ENCODE measurements around the gene CGB1.
"Not testable (repeated sequence)": the region's sequence is repeated elsewhere in the genome, so short reads cannot be mapped to it uniquely, and the experiment has no call there.

CGB1 gene

GRCh38 chr19:49019242-49019932, 17.3 kb downstream of the CGB1 start:
- peaks cover 3% of the 10 kb centered on the region for H3K27me3 ChIP-seq (ENCODE audit: insufficient read depth, low read length, poor library complexity)
- H2AFZ ChIP-seq (ENCODE audit: low read depth, low read length) = no peak overlapping the region
- H4K20me1 ChIP-seq (ENCODE audit: insufficient read depth, low read length) = peaks cover 4% of the 10 kb centered on the region; the same call in 1 of the 2 replicates
- no peaks in the 10 kb centered on the region for H3K79me2 ChIP-seq (ENCODE audit: insufficient read depth, low read length)
- peaks cover 3% of the 10 kb centered on the region; the same call in 1 of the 2 replicates for H3K4me1 ChIP-seq (ENCODE audit: insufficient read depth, low read length)
- no peak overlapping the region for H3K4me2 ChIP-seq (ENCODE audit: insufficient read depth, low read length)
- peak; percentile 25 for DNase-seq
- peak; percentile 21; the same call in 1 of the 3 replicates for ATAC-seq (ENCODE audit: insufficient read depth, low read depth)
- no peak overlapping the region for H3K4me3 ChIP-seq (ENCODE audit: low read depth in 1 of 2, low read length in 2 of 2)
- H3K27ac ChIP-seq (ENCODE audit: low read length) = no peak overlapping the region
- TF ChIP-seq, protein P1, sequence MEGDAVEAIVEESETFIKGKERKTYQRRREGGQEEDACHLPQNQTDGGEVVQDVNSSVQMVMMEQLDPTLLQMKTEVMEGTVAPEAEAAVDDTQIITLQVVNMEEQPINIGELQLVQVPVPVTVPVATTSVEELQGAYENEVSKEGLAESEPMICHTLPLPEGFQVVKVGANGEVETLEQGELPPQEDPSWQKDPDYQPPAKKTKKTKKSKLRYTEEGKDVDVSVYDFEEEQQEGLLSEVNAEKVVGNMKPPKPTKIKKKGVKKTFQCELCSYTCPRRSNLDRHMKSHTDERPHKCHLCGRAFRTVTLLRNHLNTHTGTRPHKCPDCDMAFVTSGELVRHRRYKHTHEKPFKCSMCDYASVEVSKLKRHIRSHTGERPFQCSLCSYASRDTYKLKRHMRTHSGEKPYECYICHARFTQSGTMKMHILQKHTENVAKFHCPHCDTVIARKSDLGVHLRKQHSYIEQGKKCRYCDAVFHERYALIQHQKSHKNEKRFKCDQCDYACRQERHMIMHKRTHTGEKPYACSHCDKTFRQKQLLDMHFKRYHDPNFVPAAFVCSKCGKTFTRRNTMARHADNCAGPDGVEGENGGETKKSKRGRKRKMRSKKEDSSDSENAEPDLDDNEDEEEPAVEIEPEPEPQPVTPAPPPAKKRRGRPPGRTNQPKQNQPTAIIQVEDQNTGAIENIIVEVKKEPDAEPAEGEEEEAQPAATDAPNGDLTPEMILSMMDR (IDR thresholded peaks at IDR 0.05; ENCODE audit: borderline replicate concordance, extremely low read depth, low read length, poor library complexity, severe bottlenecking) = peak; percentile 21
- TF ChIP-seq EZH2 (IDR thresholded peaks at IDR 0.05; ENCODE audit: borderline replicate concordance, low read depth, low read length, severe bottlenecking) = no peak
- H3K36me3 ChIP-seq (ENCODE audit: insufficient read depth, low read length) = peaks cover 22% of the 10 kb centered on the region
- no peak overlapping the region for H3K9ac ChIP-seq (ENCODE audit: low read depth, low read length)
- H3K9me3 ChIP-seq (ENCODE audit: insufficient read depth, low read length, severe bottlenecking) = no peaks in the 10 kb centered on the region

DNA sequence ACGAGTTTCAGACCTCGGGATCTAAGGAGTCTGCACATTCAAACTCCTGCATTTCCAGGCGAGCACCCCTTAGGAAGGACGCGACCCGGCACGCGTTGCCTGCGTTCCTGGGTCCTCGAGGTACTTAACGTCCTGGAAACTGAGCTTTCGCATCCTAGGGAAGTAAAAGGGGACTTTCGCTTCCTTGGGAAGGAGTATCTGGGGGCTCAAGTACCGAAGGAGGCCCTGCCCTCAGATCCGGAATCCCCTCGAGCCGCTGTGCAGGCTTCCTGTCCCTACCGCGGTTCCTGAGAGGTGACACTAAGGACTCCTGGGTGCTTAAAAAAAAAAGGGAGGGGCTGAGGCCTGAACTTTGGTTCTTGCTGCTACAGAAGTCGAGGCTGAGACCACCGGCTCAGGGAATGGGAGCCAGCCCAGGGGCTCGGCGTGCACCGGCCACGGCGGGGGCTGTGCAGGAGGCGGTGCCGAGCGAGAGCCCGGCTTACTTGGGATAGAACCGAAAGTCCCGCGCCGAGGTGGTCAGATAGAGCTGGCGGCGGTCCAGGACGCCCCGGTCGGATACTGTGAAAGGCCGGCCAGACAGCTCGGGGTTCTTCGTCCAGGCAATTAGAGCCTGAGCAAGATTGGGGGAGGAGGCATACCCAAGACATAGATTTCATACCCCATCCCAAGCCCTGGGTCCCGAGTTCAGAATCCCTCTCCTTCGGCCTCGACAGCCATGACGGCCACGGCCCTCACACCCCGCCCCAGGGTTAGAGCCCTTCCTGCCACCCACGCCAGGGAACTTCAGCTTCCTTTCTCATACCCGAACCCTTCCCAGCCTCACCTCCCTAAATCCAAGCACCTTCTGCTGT, 18.1 kb downstream of the CGB1 start:
- H3K79me2 ChIP-seq (ENCODE audit: insufficient read depth, low read length); H3K9ac ChIP-seq (ENCODE audit: low read depth, low read length); H3K27ac ChIP-seq (ENCODE audit: low read length): not testable (repeated sequence)

DNA sequence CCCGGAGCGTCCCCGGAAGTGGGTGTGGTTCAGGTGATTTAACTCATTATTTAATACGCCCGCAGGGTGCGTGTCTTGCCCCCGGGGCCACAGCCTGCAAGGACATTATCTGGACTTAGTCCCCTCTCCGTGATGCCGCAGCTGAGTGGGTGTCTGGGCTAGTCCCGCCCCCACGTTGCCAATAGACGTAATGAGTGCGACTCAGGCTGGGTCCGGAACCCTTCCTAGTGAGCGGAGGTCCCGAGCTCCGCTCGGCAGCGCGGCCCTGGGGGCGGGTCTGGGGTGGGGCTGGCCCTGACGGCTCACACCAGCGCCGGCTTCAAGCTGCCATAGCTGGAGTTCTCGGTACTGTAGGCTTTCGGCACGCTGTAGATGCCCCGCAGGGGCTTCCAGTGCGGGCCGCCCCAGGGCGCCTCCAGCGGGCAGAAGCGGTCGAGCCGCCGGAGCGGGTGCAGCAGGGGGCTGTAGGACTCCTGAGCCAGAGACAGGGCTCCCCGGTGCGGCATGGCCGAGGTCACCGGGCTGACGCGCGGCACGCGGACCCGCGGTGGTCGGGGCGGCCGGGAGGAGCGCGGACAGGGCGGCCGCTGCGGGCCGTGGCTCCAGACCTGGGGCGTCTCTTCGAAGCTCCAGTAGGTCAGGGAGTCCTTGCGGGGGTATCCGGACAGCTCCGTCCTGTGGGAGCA, 18.9 kb downstream of the CGB1 start:
- Histone ChIP-seq H3K27ac (ENCODE audit: low read length) (no peak overlapping the region), H4K20me1 (ENCODE audit: insufficient read depth, low read length) (peaks cover 4% of the 10 kb centered on the region; the same call in 1 of the 2 replicates), H3K36me3 (ENCODE audit: insufficient read depth, low read length) (peaks cover 36% of the 10 kb centered on the region), H3K9me3 (ENCODE audit: insufficient read depth, low read length, severe bottlenecking) (no peaks in the 10 kb centered on the region), H3K4me1 (ENCODE audit: insufficient read depth, low read length) (peaks cover 3% of the 10 kb centered on the region; the same call in 1 of the 2 replicates), H3K4me2 (ENCODE audit: insufficient read depth, low read length) (no peak overlapping the region), H3K79me2 (ENCODE audit: insufficient read depth, low read length) (no peaks in the 10 kb centered on the region), H3K9ac (ENCODE audit: low read depth, low read length) (no peak overlapping the region), H2AFZ (ENCODE audit: low read depth, low read length) (no peak overlapping the region), H3K27me3 (ENCODE audit: insufficient read depth, low read length, poor library complexity) (peaks cover 3% of the 10 kb centered on the region), H3K4me3 (ENCODE audit: low read depth in 1 of 2, low read length in 2 of 2) (no peak overlapping the region)
- TF ChIP-seq, protein P1 (IDR thresholded peaks at IDR 0.05; ENCODE audit: borderline replicate concordance, extremely low read depth, low read length, poor library complexity, severe bottlenecking) = peak; percentile 32
- TF ChIP-seq EZH2 (IDR thresholded peaks at IDR 0.05; ENCODE audit: borderline replicate concordance, low read depth, low read length, severe bottlenecking) = no peak
- ATAC-seq (ENCODE audit: insufficient read depth, low read depth) (peak; percentile 69), DNase-seq (peak; percentile 53)

More for the DNA sequence above, 18.1 kb downstream of the CGB1 start:
- ATAC-seq (ENCODE audit: insufficient read depth, low read depth) = peak; percentile 19; the same call in 1 of the 3 replicates
- not testable (repeated sequence) for H4K20me1 ChIP-seq (ENCODE audit: insufficient read depth, low read length); H3K4me2 ChIP-seq (ENCODE audit: insufficient read depth, low read length); H3K4me3 ChIP-seq (ENCODE audit: low read depth in 1 of 2, low read length in 2 of 2); DNase-seq; H2AFZ ChIP-seq (ENCODE audit: low read depth, low read length); H3K27me3 ChIP-seq (ENCODE audit: insufficient read depth, low read length, poor library complexity); H3K9me3 ChIP-seq (ENCODE audit: insufficient read depth, low read length, severe bottlenecking); H3K4me1 ChIP-seq (ENCODE audit: insufficient read depth, low read length)
- H3K36me3 ChIP-seq (ENCODE audit: insufficient read depth, low read length) = peaks cover 30% of the 10 kb centered on the region

Measured in DND-41 (cell line).